Regular cardiac myocyte (primary cell): ENCODE data around the gene ATF6B. TPM values are rescaled to one million over a fixed set of nuclear protein-coding genes. Genes with fewer than 3 reads are reported as not detected.

Experiments
- total RNA-seq: library from RNA; depleted of rRNA; stranded (reverse); fragments of >200 nt; gene quantifications from 2 replicates; pipeline ENCODE4 v1.2.3, GENCODE V29; 2014

Gene ATF6B
- 6.7 and 14.9 TPM in 2 replicates for total RNA-seq

DNA sequence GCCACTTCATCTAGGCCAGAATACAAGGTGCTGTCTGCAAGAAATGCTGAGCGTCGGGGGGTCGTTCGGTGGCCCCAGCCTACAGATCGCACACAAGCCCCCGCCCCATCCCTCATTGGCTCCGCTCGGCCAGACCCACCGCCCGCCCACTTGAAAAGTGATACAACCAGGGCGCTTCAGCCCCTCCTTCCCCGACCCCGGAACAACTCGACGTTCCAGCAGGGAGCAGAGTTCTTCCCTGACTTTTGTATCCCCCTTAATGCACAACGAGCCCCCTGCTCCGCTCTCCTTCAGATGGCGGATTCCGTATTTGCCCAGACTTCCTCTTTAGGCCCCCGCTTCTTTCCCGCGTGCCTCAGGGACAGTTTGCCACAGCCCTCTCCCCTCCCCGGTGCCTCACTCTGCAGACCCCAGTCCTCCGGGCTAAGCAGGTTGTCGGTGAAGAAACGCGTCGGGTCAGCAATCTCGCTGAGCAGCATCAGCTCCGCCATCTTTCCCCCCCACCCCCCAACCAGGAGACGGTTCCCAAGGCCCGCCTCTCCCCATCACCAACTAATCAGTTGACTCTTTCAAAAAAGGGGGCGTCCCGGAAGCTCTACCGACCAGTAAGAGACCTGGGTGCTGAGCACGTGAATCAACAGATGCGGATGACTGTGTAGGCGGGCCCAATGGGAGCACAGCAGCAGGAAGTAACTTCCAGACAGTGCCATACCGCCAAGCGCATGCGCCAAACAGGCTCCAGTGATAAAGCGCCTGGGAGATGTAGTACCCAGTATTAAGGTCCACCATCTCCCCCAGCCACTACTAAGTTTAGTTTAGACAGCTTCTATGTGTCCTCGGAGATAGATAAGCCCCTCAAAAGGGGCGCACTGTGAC, at the start of gene ATF6B:
TSS of gene ATF6B (minus strand) at position 530 of the 876 bp plus-strand sequence. CDS start at position 491, 39 bp downstream.

GRCh38 chr6:32175711-32176475, 47.8 kb upstream of the ATF6B start, which contains the start of gene AGPAT1:
Gene AGPAT1 (minus strand): TSS chr6:32176084. CDS start chr6:32171496, 4,588 bp downstream.

DNA sequence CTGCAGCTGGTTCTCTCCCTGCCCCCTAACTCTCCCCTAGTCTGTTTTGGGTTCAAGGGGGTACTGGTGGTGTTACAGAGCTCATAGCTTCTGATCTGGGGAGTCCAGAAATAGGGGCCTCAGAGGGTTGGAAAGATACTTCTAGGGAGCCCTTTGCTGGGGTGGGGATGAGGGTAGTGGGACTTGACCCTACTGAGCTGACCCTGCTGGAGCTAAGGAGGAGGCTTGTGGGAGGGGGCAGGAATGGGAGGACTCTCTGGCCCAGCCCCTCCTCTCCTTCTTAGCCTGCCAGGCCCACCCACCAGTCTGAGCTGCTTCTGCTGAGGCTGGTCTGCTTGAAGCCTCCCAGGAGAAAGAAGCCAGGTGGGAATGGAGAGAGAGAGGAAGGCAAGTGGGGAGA, 36.2 kb upstream of the ATF6B start, which contains the start of gene EGFL8:
TSS of gene EGFL8 (plus strand) at position 301 of the 400 bp plus-strand sequence. CDS start 1,571 bp downstream, outside the sequence.

GRCh38 chr6:32153564-32154513, 25.8 kb upstream of the ATF6B start, which contains the start of gene PPT2:
Gene PPT2 (plus strand): TSS chr6:32154141. CDS start chr6:32154595, 454 bp downstream.

DNA sequence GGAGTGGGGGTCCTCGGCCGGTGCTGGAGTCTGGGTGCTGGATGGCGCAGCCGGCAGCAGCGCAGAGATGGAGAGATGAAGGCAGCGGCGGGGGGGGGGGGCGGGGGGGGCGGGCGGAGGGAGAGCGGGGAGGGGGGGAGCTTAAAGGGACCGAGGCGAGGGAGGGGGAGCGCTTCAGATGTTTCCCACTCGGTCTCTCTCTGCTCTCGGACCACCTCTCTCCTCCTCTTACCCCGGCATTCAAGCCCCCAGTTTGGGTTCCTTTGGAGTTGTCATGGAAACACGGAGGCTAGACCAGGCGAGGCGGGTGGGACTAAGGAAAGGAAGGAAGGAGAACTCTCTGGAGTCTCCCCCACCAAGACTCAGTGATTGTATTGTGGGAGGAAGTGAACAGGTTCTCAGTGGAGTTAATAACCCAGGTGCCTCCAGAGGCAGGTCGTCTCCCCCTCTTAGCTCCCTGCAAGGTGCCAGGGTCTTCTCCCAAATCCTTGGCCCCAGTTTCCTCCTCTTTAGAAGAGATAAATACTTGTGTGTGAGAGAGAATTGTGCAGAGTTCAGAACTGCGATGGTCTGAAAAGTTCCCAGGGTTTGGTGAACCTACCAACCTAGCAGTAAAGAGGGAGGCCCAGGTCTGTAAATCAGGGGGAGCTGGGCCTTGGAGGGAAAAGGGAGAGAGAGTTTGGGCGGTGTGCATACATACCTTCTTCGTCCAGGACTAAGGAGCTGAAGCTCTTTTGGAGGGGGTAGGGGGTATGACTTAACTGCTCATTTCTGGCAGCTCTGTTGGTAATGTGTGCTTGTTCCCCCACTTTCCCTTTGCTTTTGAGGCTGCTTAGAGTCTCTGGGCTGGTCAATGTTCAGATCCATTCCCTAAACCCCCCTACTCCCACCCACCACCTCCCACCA, 24.1 kb upstream of the ATF6B start, which contains the start of gene PRRT1:
TSS of gene PRRT1 (minus strand) at position 77 of the 906 bp plus-strand sequence. CDS start 112 bp downstream, outside the sequence.

GRCh38 chr6:32109114-32109764, 18.8 kb downstream of the ATF6B start, which contains the start of gene TNXB:
Gene TNXB (minus strand): TSS chr6:32109338. CDS start chr6:32098198, 11,140 bp downstream.

Other genes starting within 250 kb of the ATF6B start
- not detected in 2 replicates for gene SLC44A4, start 249.2 kb downstream of the ATF6B start, total RNA-seq
- 50.2 and 55.2 TPM in 2 replicates for gene EHMT2, start 230.5 kb downstream of the ATF6B start, total RNA-seq
- gene ZBTB12, start 226.2 kb downstream of the ATF6B start, total RNA-seq = 4.2 and 4.6 TPM in 2 replicates
- 0.38 and 6.8 TPM in 2 replicates for gene C2, start 200.5 kb downstream of the ATF6B start, total RNA-seq
- 5.8 and 65.1 TPM in 2 replicates for gene CFB, start 182.2 kb downstream of the ATF6B start, total RNA-seq
- 79.5 and 180 TPM in 2 replicates for gene NELFE, start 169.3 kb downstream of the ATF6B start, total RNA-seq
- gene SKIC2, start 169.1 kb downstream of the ATF6B start, total RNA-seq = 70.5 and 74.2 TPM in 2 replicates
- gene DXO, start 156.1 kb downstream of the ATF6B start, total RNA-seq = 11.9 and 14.7 TPM in 2 replicates
- gene C4A, start 146.2 kb downstream of the ATF6B start, total RNA-seq = 1.2 and 5.1 TPM in 2 replicates
- gene C4B, start 113.5 kb downstream of the ATF6B start, total RNA-seq = 1.9 and 4.5 TPM in 2 replicates
- 0.19 TPM in 1 of 2 replicates, not detected in the other for gene CYP21A2, start 89.8 kb downstream of the ATF6B start, total RNA-seq
- gene TNXB, start 18.9 kb downstream of the ATF6B start, total RNA-seq = 3.6 and 10.4 TPM in 2 replicates
- 5.0 and 5.9 TPM in 2 replicates for gene FKBPL, start 2.0 kb upstream of the ATF6B start, total RNA-seq
- gene PRRT1, start 23.7 kb upstream of the ATF6B start, total RNA-seq = 0.28 TPM in 1 of 2 replicates, not detected in the other
- 10.2 and 49.3 TPM in 2 replicates for gene PPT2, start 25.9 kb upstream of the ATF6B start, total RNA-seq
- 0.58 and 1.4 TPM in 2 replicates for gene EGFL8, start 36.3 kb upstream of the ATF6B start, total RNA-seq
- gene AGPAT1, start 47.8 kb upstream of the ATF6B start, total RNA-seq = 17.8 and 20.3 TPM in 2 replicates
- gene RNF5, start 50.2 kb upstream of the ATF6B start, total RNA-seq = 35.5 and 41.0 TPM in 2 replicates
- 0.56 and 0.58 TPM in 2 replicates for gene AGER, start 56.0 kb upstream of the ATF6B start, total RNA-seq
- 28.8 and 35.5 TPM in 2 replicates for gene PBX2, start 62.0 kb upstream of the ATF6B start, total RNA-seq
- gene GPSM3, start 64.4 kb upstream of the ATF6B start, total RNA-seq = 1.5 and 1.7 TPM in 2 replicates
- 0.85 and 1.5 TPM in 2 replicates for gene NOTCH4, start 95.8 kb upstream of the ATF6B start, total RNA-seq
- gene TSBP1, start 243.7 kb upstream of the ATF6B start, total RNA-seq = not detected in 2 replicates